CD14-positive monocyte (primary cell): ENCODE results near the gene SYNPO2L. TPM values are rescaled to one million over a fixed set of nuclear protein-coding genes. Genes with fewer than 3 reads are reported as not detected.

Source experiments
- DNase-seq, 3 donors: peaks; one replicate each; pipeline ENCODE4 v3.0.0-alpha.2; 2011 to 2022
- H2AFZ ChIP-seq: 2 replicates; pipeline ENCODE4 v1.6.0; 2012; ENCODE audit warnings: mild to moderate bottlenecking, low read depth, low read length, inconsistent platforms; ENCODE audit not compliant: insufficient read depth, poor library complexity, severe bottlenecking
- H3K27ac ChIP-seq, 2 donors: 1 replicate in 1 of 2; 2 replicates in 1 of 2; pipeline ENCODE4 v1.5.1; 2012 to 2013; ENCODE audit warnings: low read length in 2 of 2, control low read depth in 1 of 2, inconsistent platforms in 1 of 2, low read depth in 1 of 2, mild to moderate bottlenecking in 1 of 2
- H3K27me3 ChIP-seq, 2 donors: one replicate each; pipeline versions ENCODE4 v1.6.0 to v1.6.1; 2011 to 2013; ENCODE audit warnings: low read length in 2 of 2; ENCODE audit not compliant: control insufficient read depth in 2 of 2, insufficient read depth in 2 of 2
- H3K36me3 ChIP-seq, 2 donors: replicated peaks in 1 of 2; 1 replicate in 1 of 2; 2 replicates in 1 of 2; pipeline versions ENCODE4 v1.5.1 to v1.6.1; 2012 to 2013; ENCODE audit warnings: low read length in 2 of 2, control low read depth in 1 of 2, inconsistent platforms in 1 of 2, mild to moderate bottlenecking in 1 of 2; ENCODE audit not compliant: insufficient read depth in 2 of 2, control insufficient read depth in 1 of 2
- H3K4me1 ChIP-seq, 2 donors: 1 replicate in 1 of 2; 2 replicates in 1 of 2; pipeline versions ENCODE4 v1.5.1 to v1.6.1; 2012 to 2013; ENCODE audit warnings: low read length in 2 of 2, control low read depth in 1 of 2, inconsistent platforms in 1 of 2, mild to moderate bottlenecking in 1 of 2, moderate library complexity in 1 of 2; ENCODE audit not compliant: insufficient read depth in 2 of 2, control insufficient read depth in 1 of 2
- H3K4me2 ChIP-seq: replicated peaks from 2 replicates; pipeline ENCODE3; 2012; ENCODE audit warnings: low read length, moderate library complexity, mild to moderate bottlenecking; ENCODE audit not compliant: poor library complexity, severe bottlenecking; ENCODE audit errors: extremely low read depth
- H3K4me3 ChIP-seq, 3 experiments: fragments of 200-600 bp in 1 of 3; sonication (generic) in 1 of 3; replicated peaks in 1 of 3; 1 replicate in 2 of 3; 2 replicates in 1 of 3; pipeline ENCODE4 v1.5.1; 2011 to 2013; ENCODE audit warnings: low read length in 3 of 3, mild to moderate bottlenecking in 3 of 3, control low read depth in 2 of 3, low read depth in 2 of 3, inconsistent platforms in 1 of 3, moderate library complexity in 1 of 3
- H3K79me2 ChIP-seq: 2 replicates; pipeline ENCODE4 v1.6.0; 2012; ENCODE audit warnings: mild to moderate bottlenecking, control low read depth, inconsistent platforms, low read length, moderate library complexity; ENCODE audit not compliant: insufficient read depth
- H3K9ac ChIP-seq: 2 replicates; pipeline ENCODE4 v1.6.0; 2017; ENCODE audit warnings: low read length, mild to moderate bottlenecking; ENCODE audit not compliant: insufficient read depth, poor library complexity, severe bottlenecking
- H3K9me3 ChIP-seq, 2 donors: replicated peaks in 1 of 2; 1 replicate in 1 of 2; 2 replicates in 1 of 2; pipeline versions ENCODE4 v1.5.1 to v1.6.1; 2012 to 2013; ENCODE audit warnings: low read length in 2 of 2, control low read depth in 1 of 2; ENCODE audit not compliant: control insufficient read depth in 1 of 2, insufficient read depth in 1 of 2
- H4K20me1 ChIP-seq: 2 replicates; pipeline ENCODE4 v1.6.0; 2012; ENCODE audit warnings: mild to moderate bottlenecking, low read length, control low read depth, moderate library complexity; ENCODE audit not compliant: insufficient read depth
- H3K27ac Mint-ChIP-seq, 7 donors: one replicate each; pipeline ENCODE4 v1.8.0; 2020; ENCODE audit warnings: mild to moderate bottlenecking in 7 of 7, mixed read lengths in 7 of 7, moderate library complexity in 6 of 7, inconsistent platforms in 2 of 7
- H3K27me3 Mint-ChIP-seq, 3 donors: one replicate each; pipeline ENCODE4 v1.8.0; 2021 to 2022; ENCODE audit warnings: low read depth in 3 of 3, mild to moderate bottlenecking in 3 of 3, mixed read lengths in 3 of 3, moderate library complexity in 3 of 3, inconsistent platforms in 1 of 3
- H3K36me3 Mint-ChIP-seq, 2 donors: one replicate each; pipeline ENCODE4 v1.8.0; 2020; ENCODE audit warnings: mixed read lengths in 2 of 2, inconsistent platforms in 1 of 2, mild to moderate bottlenecking in 1 of 2
- H3K4me1 Mint-ChIP-seq: one replicate; pipeline ENCODE4 v1.8.0; 2020; ENCODE audit warnings: mild to moderate bottlenecking, mixed read lengths
- H3K4me3 Mint-ChIP-seq, 2 donors: one replicate each; pipeline ENCODE4 v1.8.0; 2020; ENCODE audit warnings: mild to moderate bottlenecking in 2 of 2, mixed read lengths in 2 of 2, moderate library complexity in 1 of 2
- H3K9me3 Mint-ChIP-seq, 7 donors: one replicate each; pipeline ENCODE4 v1.8.0; 2020 to 2022; ENCODE audit warnings: mixed read lengths in 7 of 7, mild to moderate bottlenecking in 6 of 7, moderate library complexity in 6 of 7, inconsistent platforms in 2 of 7
- WGBS: methylation state at CpG from one replicate; pipeline ENCODE4 v1.1.5; 2013; ENCODE audit warnings: missing lambda C conversion rate; ENCODE audit not compliant: insufficient coverage; 5-methylcytosine and 5-hydroxymethylcytosine counted together
- intact Hi-C, 2 donors: fragments of 100-400 bp; cut with micrococcal nuclease; formaldehyde crosslinking; loops; one replicate each; pipeline versions ENCODE4 v1.15.0 to v1.15.1; 2023
- polyA plus RNA-seq, 3 donors: library from polyadenylated mRNA; depleted of rRNA in 1 of 3; unstranded in 2 of 3; stranded (reverse) in 1 of 3; fragments of 300-500 nt in 2 of 3; fragments of >200 nt in 1 of 3; fragmentation: Illumina TruSeq in 2 of 3; gene quantifications; 1 replicate in 2 of 3; 2 replicates in 1 of 3; pipeline ENCODE4 v1.2.3, GENCODE V29; 2012 to 2021
- TF ChIP-seq, protein P1 (sequence below): fragments of 200-600 bp; IDR thresholded peaks from one replicate; pipeline ENCODE4 v1.8.0; 2022; ENCODE audit warnings: antibody characterized with exemption, mild to moderate bottlenecking

Gene SYNPO2L
- polyA plus RNA-seq, 3 donors: not detected

GRCh38 chr10:73601486-73601921, 54.3 kb downstream of the SYNPO2L start:
- Histone ChIP-seq H3K9me3 (no peaks in the 10 kb centered on the region), H2AFZ (no peak overlapping the region), H3K4me1 (no peaks in the 10 kb centered on the region), H3K79me2 (no peaks in the 10 kb centered on the region), H3K4me3 (no peak overlapping the region), H4K20me1 (no peaks in the 10 kb centered on the region), H3K9ac (no peak overlapping the region), H3K4me2 (no peak overlapping the region), H3K27ac (no peak overlapping the region), H3K27me3 (no peaks in the 10 kb centered on the region), H3K36me3 (no peaks in the 10 kb centered on the region)
- TF ChIP-seq, protein P1, sequence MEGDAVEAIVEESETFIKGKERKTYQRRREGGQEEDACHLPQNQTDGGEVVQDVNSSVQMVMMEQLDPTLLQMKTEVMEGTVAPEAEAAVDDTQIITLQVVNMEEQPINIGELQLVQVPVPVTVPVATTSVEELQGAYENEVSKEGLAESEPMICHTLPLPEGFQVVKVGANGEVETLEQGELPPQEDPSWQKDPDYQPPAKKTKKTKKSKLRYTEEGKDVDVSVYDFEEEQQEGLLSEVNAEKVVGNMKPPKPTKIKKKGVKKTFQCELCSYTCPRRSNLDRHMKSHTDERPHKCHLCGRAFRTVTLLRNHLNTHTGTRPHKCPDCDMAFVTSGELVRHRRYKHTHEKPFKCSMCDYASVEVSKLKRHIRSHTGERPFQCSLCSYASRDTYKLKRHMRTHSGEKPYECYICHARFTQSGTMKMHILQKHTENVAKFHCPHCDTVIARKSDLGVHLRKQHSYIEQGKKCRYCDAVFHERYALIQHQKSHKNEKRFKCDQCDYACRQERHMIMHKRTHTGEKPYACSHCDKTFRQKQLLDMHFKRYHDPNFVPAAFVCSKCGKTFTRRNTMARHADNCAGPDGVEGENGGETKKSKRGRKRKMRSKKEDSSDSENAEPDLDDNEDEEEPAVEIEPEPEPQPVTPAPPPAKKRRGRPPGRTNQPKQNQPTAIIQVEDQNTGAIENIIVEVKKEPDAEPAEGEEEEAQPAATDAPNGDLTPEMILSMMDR: no peak
- Mint-ChIP-seq H3K4me1 (peaks cover 3% of the 10 kb centered on the region), H3K4me3 (no peak overlapping the region), H3K27ac (no peak overlapping the region), H3K27me3 (no peaks in the 10 kb centered on the region), H3K36me3 (no peaks in the 10 kb centered on the region), H3K9me3 (peaks cover 0 to 4% (median 0%) of the 10 kb centered on the region in 7 donors)
- intact Hi-C loops: no loop called here
- no peak for DNase-seq
- 69% methylated on average over 2 of the region's 3 CpGs for WGBS

- no peak overlapping the region for H3K27ac ChIP-seq
- no peak for DNase-seq
- H2AFZ ChIP-seq: no peak overlapping the region
- TF ChIP-seq, protein P1: no peak
- no peaks in the 10 kb centered on the region for H3K36me3 ChIP-seq
- H4K20me1 ChIP-seq: no peaks in the 10 kb centered on the region
- peaks cover 3% of the 10 kb centered on the region for H3K4me1 Mint-ChIP-seq
- H3K27ac Mint-ChIP-seq: no peak overlapping the region
- peaks cover 0 to 4% (median 0%) of the 10 kb centered on the region in 7 donors for H3K9me3 Mint-ChIP-seq
- H3K4me1 ChIP-seq: no peaks in the 10 kb centered on the region
- no peaks in the 10 kb centered on the region for H3K27me3 ChIP-seq
- no peak overlapping the region for H3K9ac ChIP-seq
- intact Hi-C loops: no loop called here
- WGBS: no CpG with 5 or more reads among the region's 1 CpG
- H3K4me2 ChIP-seq: no peak overlapping the region
- H3K27me3 Mint-ChIP-seq: no peaks in the 10 kb centered on the region
- no peaks in the 10 kb centered on the region for H3K79me2 ChIP-seq
- H3K4me3 ChIP-seq: no peak overlapping the region
- H3K36me3 Mint-ChIP-seq: no peaks in the 10 kb centered on the region
- no peaks in the 10 kb centered on the region for H3K9me3 ChIP-seq
- H3K4me3 Mint-ChIP-seq: no peak overlapping the region
Observed at GRCh38 chr10:73597346-73597745, 58.5 kb downstream of the SYNPO2L start.

Other genes with a start within 250 kb of the SYNPO2L start
- 100 to 1,000 TPM in 2 of 3 donors, 10 to 100 TPM in 1; 84.6 to 199 (median 173) TPM for gene ANXA7, start 242.0 kb downstream of the SYNPO2L start, polyA plus RNA-seq
- gene MSS51, start 222.5 kb downstream of the SYNPO2L start, polyA plus RNA-seq: 1 to 10 TPM in 1 of 3 donors, not detected in 2; 4.9 TPM
- gene PPP3CB, start 160.0 kb downstream of the SYNPO2L start, polyA plus RNA-seq: 10 to 100 TPM in 1 of 3 donors, 1 to 10 TPM in 2; 4.8 to 18.9 (median 6.5) TPM
- gene USP54, start 64.7 kb downstream of the SYNPO2L start, polyA plus RNA-seq: 1 to 10 TPM in 1 of 3 donors, under 1 TPM in 2; 0.28 to 2.4 (median 0.55) TPM
- not detected for gene MYOZ1, start 14.6 kb downstream of the SYNPO2L start, polyA plus RNA-seq
- 1 to 10 TPM in 1 of 3 donors, under 1 TPM in 2; 0.23 to 8.9 (median 0.44) TPM for gene AGAP5, start 42.1 kb upstream of the SYNPO2L start, polyA plus RNA-seq
- 10 to 100 TPM; 25.7 to 65.8 (median 44.8) TPM for gene SEC24C, start 88.3 kb upstream of the SYNPO2L start, polyA plus RNA-seq
- gene CHCHD1, start 126.0 kb upstream of the SYNPO2L start, polyA plus RNA-seq: 10 to 100 TPM; 15.0 to 85.0 (median 72.3) TPM
- gene ZSWIM8, start 129.6 kb upstream of the SYNPO2L start, polyA plus RNA-seq: 100 to 1,000 TPM in 1 of 3 donors, 10 to 100 TPM in 1, 1 to 10 TPM in 1; 7.8 to 150 (median 19.2) TPM
- 10 to 100 TPM; 22.7 to 59.1 (median 25.6) TPM for gene NDST2, start 155.6 kb upstream of the SYNPO2L start, polyA plus RNA-seq
- 10 to 100 TPM in 1 of 3 donors, 1 to 10 TPM in 2; 1.7 to 60.7 (median 3.0) TPM for gene CAMK2G, start 218.5 kb upstream of the SYNPO2L start, polyA plus RNA-seq